GM23338 (cell line): ENCODE measurements around the gene ADGRG1. TPM values are rescaled to one million over a fixed set of nuclear protein-coding genes. Genes with fewer than 3 reads are reported as not detected.
A peak's percentile ranks its signal among the peaks of the same experiment; 100 is the strongest.

Experiments used
- ATAC-seq: fragments of 200-7000 bp; cut with Tn5 transposase; 3 replicates; pipeline ENCODE4 v1.9.1; 2020
- DNase-seq: peaks from one replicate; pipeline ENCODE4 v3.0.0-alpha.2; 2015; ENCODE audit warnings: low spot score
- H2AFZ ChIP-seq: fragments of 200-600 bp; sonication (generic); 2 replicates; pipeline ENCODE4 v1.8.0; 2016; ENCODE audit warnings: antibody characterized with exemption, mild to moderate bottlenecking, moderate library complexity
- H3F3A ChIP-seq: fragments of 200-600 bp; sonication (generic); replicated peaks from 2 replicates; pipeline ENCODE4 v1.8.0; 2017; ENCODE audit warnings: antibody characterized with exemption, mixed run types, low read depth
- H3K27ac ChIP-seq: fragments of 200-600 bp; sonication (generic); 2 replicates; pipeline ENCODE4 v1.6.1; 2016; ENCODE audit warnings: low read depth
- H3K27me3 ChIP-seq: fragments of 200-600 bp; sonication (generic); 2 replicates; pipeline ENCODE4 v1.8.0; 2016; ENCODE audit warnings: mild to moderate bottlenecking, mixed run types, moderate library complexity; ENCODE audit not compliant: insufficient read depth
- H3K36me3 ChIP-seq: fragments of 200-600 bp; sonication (generic); 2 replicates; pipeline ENCODE4 v1.8.0; 2016; ENCODE audit warnings: mild to moderate bottlenecking; ENCODE audit not compliant: insufficient read depth
- H3K4me1 ChIP-seq: fragments of 200-600 bp; sonication (generic); 2 replicates; pipeline ENCODE4 v1.8.0; 2016; ENCODE audit warnings: mild to moderate bottlenecking, moderate library complexity; ENCODE audit not compliant: insufficient read depth
- H3K4me2 ChIP-seq: fragments of 200-600 bp; sonication (generic); 2 replicates; pipeline ENCODE4 v1.7.1; 2017; ENCODE audit warnings: mixed run types
- H3K4me3 ChIP-seq: fragments of 200-600 bp; sonication (generic); 2 replicates; pipeline ENCODE4 v1.6.1; 2016; ENCODE audit warnings: mixed run types
- H3K79me2 ChIP-seq: fragments of 200-600 bp; sonication (generic); replicated peaks from 2 replicates; pipeline ENCODE4 v1.8.0; 2017; ENCODE audit warnings: mild to moderate bottlenecking; ENCODE audit not compliant: insufficient read depth
- H3K9me2 ChIP-seq: fragments of 200-600 bp; sonication (generic); 2 replicates; pipeline ENCODE4 v1.8.0; 2017; ENCODE audit not compliant: insufficient read depth
- H4K20me1 ChIP-seq: fragments of 200-600 bp; sonication (generic); replicated peaks from 2 replicates; pipeline ENCODE4 v1.8.0; 2017; ENCODE audit warnings: mild to moderate bottlenecking; ENCODE audit not compliant: insufficient read depth
- H3K27ac Mint-ChIP-seq: 2 replicates; pipeline ENCODE4 v1.8.0; 2020; ENCODE audit warnings: inconsistent platforms, mild to moderate bottlenecking, moderate library complexity, mixed read lengths
- H3K27me3 Mint-ChIP-seq: 3 replicates; pipeline ENCODE4 v1.8.0; 2022; ENCODE audit warnings: low read depth, mild to moderate bottlenecking, moderate library complexity, mixed read lengths, inconsistent platforms; ENCODE audit not compliant: insufficient read depth, poor library complexity
- H3K36me3 Mint-ChIP-seq: 3 replicates; pipeline ENCODE4 v1.8.0; 2021; ENCODE audit warnings: low read depth, mild to moderate bottlenecking, inconsistent platforms, moderate library complexity, mixed read lengths
- H3K4me1 Mint-ChIP-seq: 3 replicates; pipeline ENCODE4 v1.8.0; 2020; ENCODE audit warnings: mild to moderate bottlenecking, inconsistent platforms, mixed read lengths
- H3K4me3 Mint-ChIP-seq: 3 replicates; pipeline ENCODE4 v1.8.0; 2021; ENCODE audit warnings: moderate library complexity, mild to moderate bottlenecking, inconsistent platforms, mixed read lengths
- H3K9me3 Mint-ChIP-seq: 3 replicates; pipeline ENCODE4 v1.8.0; 2020; ENCODE audit warnings: moderate library complexity, mild to moderate bottlenecking, inconsistent platforms, mixed read lengths
- CREB1 ChIP-seq: fragments of 250-450 bp; sonication (Bioruptor Pico); IDR thresholded peaks from 2 replicates; pipeline ENCODE4 v1.5.0; 2020; ENCODE audit warnings: low read depth, mild to moderate bottlenecking, moderate library complexity
- ETS1 ChIP-seq: IDR thresholded peaks from 2 replicates; pipeline ENCODE4 v1.6.1; 2016; ENCODE audit warnings: antibody characterized with exemption
- EZH2 ChIP-seq: fragments of 200-600 bp; sonication (generic); IDR thresholded peaks from one replicate; pipeline ENCODE4 v1.8.0; 2017; ENCODE audit warnings: antibody characterized with exemption, mild to moderate bottlenecking, low read depth; ENCODE audit not compliant: unreplicated experiment
- EZH2phosphoT487 ChIP-seq: fragments of 200-600 bp; sonication (generic); IDR thresholded peaks from one replicate; pipeline ENCODE4 v1.8.1; 2018; ENCODE audit warnings: antibody characterized with exemption; ENCODE audit not compliant: unreplicated experiment
- JUNB ChIP-seq: IDR thresholded peaks from one replicate; pipeline ENCODE4 v1.6.1; 2016; ENCODE audit warnings: antibody characterized with exemption; ENCODE audit not compliant: unreplicated experiment
- NANOG ChIP-seq: IDR thresholded peaks from 2 replicates; pipeline ENCODE4 v1.6.1; 2016; ENCODE audit warnings: antibody characterized with exemption, borderline replicate concordance
- POLR2AphosphoS5 ChIP-seq: IDR thresholded peaks from 2 replicates; pipeline ENCODE4 v1.6.1; 2016; ENCODE audit warnings: antibody characterized with exemption, low read depth
- STAT1 ChIP-seq: IDR thresholded peaks from one replicate; pipeline ENCODE4 v1.6.1; 2016; ENCODE audit warnings: antibody characterized with exemption; ENCODE audit not compliant: unreplicated experiment
- ZNF114 ChIP-seq: fragments of 250-450 bp; sonication (Bioruptor Pico); IDR thresholded peaks from 2 replicates; pipeline ENCODE4 v1.5.0; 2020; ENCODE audit warnings: mild to moderate bottlenecking, moderate library complexity
- ZNF331 ChIP-seq: fragments of 250-450 bp; sonication (Bioruptor Pico); IDR thresholded peaks from 2 replicates; pipeline ENCODE4 v1.5.0; 2020; ENCODE audit warnings: low read depth, mild to moderate bottlenecking, moderate library complexity
- ZNF462 ChIP-seq: fragments of 250-450 bp; sonication (Bioruptor Pico); IDR thresholded peaks from 2 replicates; pipeline ENCODE4 v1.5.0; 2020; ENCODE audit warnings: mild to moderate bottlenecking, moderate library complexity
- polyA plus RNA-seq: library from polyadenylated mRNA; unstranded; fragments of >200 nt; fragmentation: Nextera tagmentation; extraction: Ambion mirVana; gene quantifications from 2 replicates; pipeline ENCODE4 v1.2.1, GENCODE V29; 2016
- total RNA-seq: library from RNA; depleted of rRNA; stranded (reverse); fragments of >200 nt; shearing (Covaris generic); gene quantifications from 2 replicates; pipeline ENCODE4 v1.2.3, GENCODE V29; 2014
- TF ChIP-seq, protein P1 (sequence below): IDR thresholded peaks from one replicate; pipeline ENCODE4 v1.6.1; 2018; ENCODE audit warnings: antibody characterized with exemption; ENCODE audit not compliant: unreplicated experiment
- TF ChIP-seq, protein P2 (sequence below), 2 experiments: fragments of 200-600 bp in 1 of 2; sonication (generic) in 1 of 2; conservative IDR thresholded peaks; 2 replicates each; pipeline versions ENCODE4 v1.5.1 to v1.6.1; 2016 to 2017; ENCODE audit warnings: antibody characterized with exemption in 2 of 2, low read depth in 2 of 2, mild to moderate bottlenecking in 2 of 2, moderate library complexity in 1 of 2

ADGRG1 gene
- total and polyA plus RNA-seq, 2 experiments from 2014 or later, result 0.14 to 0.47 TPM

DNA sequence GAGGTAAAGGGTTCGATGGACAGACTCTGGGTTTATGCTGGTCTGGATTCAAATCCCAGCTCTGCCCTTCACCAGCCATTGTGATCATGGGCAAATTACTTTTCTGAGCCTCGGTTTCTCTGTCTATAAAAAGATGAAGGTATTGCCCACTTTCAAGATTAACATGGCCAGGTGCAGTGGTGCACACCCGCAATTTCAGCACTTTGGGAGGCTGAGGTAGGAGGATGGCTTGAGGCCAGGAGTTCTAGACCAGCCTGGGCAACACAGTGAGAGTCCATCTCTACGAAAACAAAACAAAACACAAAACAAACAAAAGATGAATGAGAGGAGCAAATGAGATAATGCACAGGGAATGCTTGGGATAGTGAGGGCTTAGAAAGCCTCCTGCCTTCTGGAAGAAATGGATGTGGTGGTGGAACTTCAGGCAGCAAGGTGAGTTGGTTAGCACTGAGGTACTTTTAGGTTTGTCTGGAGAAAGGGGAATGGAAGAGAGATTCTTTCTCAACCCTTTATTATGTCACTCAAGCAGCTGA is 48.2 kb downstream of the ADGRG1 start:
- Histone ChIP-seq H3K9me2 (no peaks in the 10 kb centered on the region), H3K4me1 (peaks cover 13% of the 10 kb centered on the region), H3F3A (no peaks in the 10 kb centered on the region), H3K79me2 (no peaks in the 10 kb centered on the region), H3K27me3 (no peaks in the 10 kb centered on the region), H3K4me2 (peak overlapping the region; percentile 68), H3K36me3 (no peaks in the 10 kb centered on the region), H3K27ac (no peak overlapping the region; the same call in 1 of the 2 replicates), H4K20me1 (no peaks in the 10 kb centered on the region), H3K4me3 (0 out of 2 replicates have a peak overlapping the region, but pooled peaks have one; percentile 31), H2AFZ (peak overlapping the region; percentile 95; the same call in 1 of the 2 replicates)
- TF ChIP-seq, protein P1, sequence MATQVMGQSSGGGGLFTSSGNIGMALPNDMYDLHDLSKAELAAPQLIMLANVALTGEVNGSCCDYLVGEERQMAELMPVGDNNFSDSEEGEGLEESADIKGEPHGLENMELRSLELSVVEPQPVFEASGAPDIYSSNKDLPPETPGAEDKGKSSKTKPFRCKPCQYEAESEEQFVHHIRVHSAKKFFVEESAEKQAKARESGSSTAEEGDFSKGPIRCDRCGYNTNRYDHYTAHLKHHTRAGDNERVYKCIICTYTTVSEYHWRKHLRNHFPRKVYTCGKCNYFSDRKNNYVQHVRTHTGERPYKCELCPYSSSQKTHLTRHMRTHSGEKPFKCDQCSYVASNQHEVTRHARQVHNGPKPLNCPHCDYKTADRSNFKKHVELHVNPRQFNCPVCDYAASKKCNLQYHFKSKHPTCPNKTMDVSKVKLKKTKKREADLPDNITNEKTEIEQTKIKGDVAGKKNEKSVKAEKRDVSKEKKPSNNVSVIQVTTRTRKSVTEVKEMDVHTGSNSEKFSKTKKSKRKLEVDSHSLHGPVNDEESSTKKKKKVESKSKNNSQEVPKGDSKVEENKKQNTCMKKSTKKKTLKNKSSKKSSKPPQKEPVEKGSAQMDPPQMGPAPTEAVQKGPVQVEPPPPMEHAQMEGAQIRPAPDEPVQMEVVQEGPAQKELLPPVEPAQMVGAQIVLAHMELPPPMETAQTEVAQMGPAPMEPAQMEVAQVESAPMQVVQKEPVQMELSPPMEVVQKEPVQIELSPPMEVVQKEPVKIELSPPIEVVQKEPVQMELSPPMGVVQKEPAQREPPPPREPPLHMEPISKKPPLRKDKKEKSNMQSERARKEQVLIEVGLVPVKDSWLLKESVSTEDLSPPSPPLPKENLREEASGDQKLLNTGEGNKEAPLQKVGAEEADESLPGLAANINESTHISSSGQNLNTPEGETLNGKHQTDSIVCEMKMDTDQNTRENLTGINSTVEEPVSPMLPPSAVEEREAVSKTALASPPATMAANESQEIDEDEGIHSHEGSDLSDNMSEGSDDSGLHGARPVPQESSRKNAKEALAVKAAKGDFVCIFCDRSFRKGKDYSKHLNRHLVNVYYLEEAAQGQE, result no peak
- no peak for TF ChIP-seq POLR2AphosphoS5
- TF ChIP-seq ZNF462 (CRISPR knock-in tag), result no peak
- TF ChIP-seq EZH2, result no peak
- TF ChIP-seq STAT1, result no peak
- TF ChIP-seq NANOG, result no peak
- no peak for TF ChIP-seq JUNB
- TF ChIP-seq EZH2phosphoT487, result no peak
- TF ChIP-seq ETS1, result no peak
- TF ChIP-seq, protein P2, sequence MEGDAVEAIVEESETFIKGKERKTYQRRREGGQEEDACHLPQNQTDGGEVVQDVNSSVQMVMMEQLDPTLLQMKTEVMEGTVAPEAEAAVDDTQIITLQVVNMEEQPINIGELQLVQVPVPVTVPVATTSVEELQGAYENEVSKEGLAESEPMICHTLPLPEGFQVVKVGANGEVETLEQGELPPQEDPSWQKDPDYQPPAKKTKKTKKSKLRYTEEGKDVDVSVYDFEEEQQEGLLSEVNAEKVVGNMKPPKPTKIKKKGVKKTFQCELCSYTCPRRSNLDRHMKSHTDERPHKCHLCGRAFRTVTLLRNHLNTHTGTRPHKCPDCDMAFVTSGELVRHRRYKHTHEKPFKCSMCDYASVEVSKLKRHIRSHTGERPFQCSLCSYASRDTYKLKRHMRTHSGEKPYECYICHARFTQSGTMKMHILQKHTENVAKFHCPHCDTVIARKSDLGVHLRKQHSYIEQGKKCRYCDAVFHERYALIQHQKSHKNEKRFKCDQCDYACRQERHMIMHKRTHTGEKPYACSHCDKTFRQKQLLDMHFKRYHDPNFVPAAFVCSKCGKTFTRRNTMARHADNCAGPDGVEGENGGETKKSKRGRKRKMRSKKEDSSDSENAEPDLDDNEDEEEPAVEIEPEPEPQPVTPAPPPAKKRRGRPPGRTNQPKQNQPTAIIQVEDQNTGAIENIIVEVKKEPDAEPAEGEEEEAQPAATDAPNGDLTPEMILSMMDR (conservative IDR thresholded peaks at IDR 0.05; ENCODE audit: low read depth in 2 of 2), result no peak
- no peak for TF ChIP-seq CREB1 (CRISPR knock-in tag)
- no peak for TF ChIP-seq ZNF114 (CRISPR knock-in tag)
- no peak for TF ChIP-seq ZNF331 (CRISPR knock-in tag)
- Mint-ChIP-seq H3K4me1 (peaks cover 30% of the 10 kb centered on the region), H3K27me3 (peaks cover 5% of the 10 kb centered on the region), H3K36me3 (no peaks in the 10 kb centered on the region), H3K4me3 (no peak overlapping the region), H3K27ac (no peak overlapping the region), H3K9me3 (no peaks in the 10 kb centered on the region; the same call in 2 of the 3 replicates)
- DNase-seq (no peak), ATAC-seq (no peak)
